ENCODE results near the gene JOSD2. TPM values are rescaled to one million over a fixed set of nuclear protein-coding genes. Genes with fewer than 3 reads are reported as not detected.
A peak's percentile ranks its signal among the peaks of the same experiment; 100 is the strongest.

The JOSD2 gene
- total and polyA plus RNA-seq, 9 of the 15 experiments (the other 6 are each of a cell fraction or from before 2014, with no cell fraction given) = 0.06 to 14.4 (median 3.1) TPM

- TF ChIP-seq ZBTB34 (CRISPR knock-in tag; IDR thresholded peaks at IDR 0.05) (no peak), ZNF589 (CRISPR knock-in tag; IDR thresholded peaks at IDR 0.05; ENCODE audit: low read depth) (no peak), RHOXF2B (CRISPR knock-in tag; conservative IDR thresholded peaks at IDR 0.05) (no peak), HMGN3 (IDR thresholded peaks at IDR 0.05; ENCODE audit: borderline replicate concordance, extremely low read depth, insufficient read length, low read depth, low read length) (no peak), ESRRA (IDR thresholded peaks at IDR 0.05; ENCODE audit: borderline replicate concordance, low read depth) (no peak), MAZ (CRISPR knock-in tag; conservative IDR thresholded peaks at IDR 0.05 in 1 of 2, IDR thresholded peaks at IDR 0.05 in 1 of 2) (peak; percentile 68 to 73), ZBTB8A (IDR thresholded peaks at IDR 0.05; ENCODE audit: partially characterized antibody) (no peak), ZNF384 (IDR thresholded peaks at IDR 0.05; ENCODE audit: low read depth, low read length) (no peak), DDX20 (tag; IDR thresholded peaks at IDR 0.05; ENCODE audit: low read depth) (no peak), HMBOX1 (IDR thresholded peaks at IDR 0.05) (no peak), NFE2 (IDR thresholded peaks at IDR 0.05; ENCODE audit: low read depth) (no peak), HBP1 (CRISPR knock-in tag; IDR thresholded peaks at IDR 0.05) (no peak), ZNF239 (CRISPR knock-in tag; IDR thresholded peaks at IDR 0.05) (no peak), ZNF197 (CRISPR knock-in tag; IDR thresholded peaks at IDR 0.05; ENCODE audit: low read depth) (no peak), SNIP1 (IDR thresholded peaks at IDR 0.05; ENCODE audit: low read depth) (no peak), PBX2 (CRISPR knock-in tag; IDR thresholded peaks at IDR 0.05; ENCODE audit: low read depth) (no peak), PBX2 (tag; conservative IDR thresholded peaks at IDR 0.05; ENCODE audit: low read depth) (no peak), PRPF4 (IDR thresholded peaks at IDR 0.05; ENCODE audit: insufficient read depth, low read depth, low read length, poor library complexity, severe bottlenecking) (no peak), STAT5A (IDR thresholded peaks at IDR 0.05; ENCODE audit: borderline replicate concordance, low read length) (no peak), EP300 (IDR thresholded peaks at IDR 0.05; ENCODE audit: low read length) (no peak), RBM34 (IDR thresholded peaks at IDR 0.05; ENCODE audit: borderline replicate concordance, insufficient read depth, low read length) (no peak), SRSF9 (IDR thresholded peaks at IDR 0.05; ENCODE audit: borderline replicate concordance, low read depth, low read length) (no peak), TEAD2 (tag; IDR thresholded peaks at IDR 0.05) (no peak)
These were observed 45.5 kb upstream of the JOSD2 start (continued) for GRCh38 chr19:50556282-50557008.
